GM21381 (cell line): Measurements from ENCODE around the gene DBN1.

Experiments
- ATAC-seq: cut with Tn5 transposase; IDR thresholded peaks from one replicate; pipeline ENCODE4 v1.9.1; 2021; ENCODE audit warnings: mild to moderate bottlenecking, moderate library complexity; ENCODE audit not compliant: unreplicated experiment

DBN1 gene

GRCh38 chr5:177410575-177410974 lies 62.9 kb downstream of the DBN1 start:
- no peak for ATAC-seq

- ATAC-seq: no peak
These were observed 64.2 kb downstream of the DBN1 start, which contains the start of gene F12 for GRCh38 chr5:177409043-177409801. Gene F12, minus strand, starts transcription at chr5:177409564. Its CDS starts 37 bp downstream, at chr5:177409527.
